Esophagus muscularis mucosa (tissue), 4 donors: ENCODE results near the gene CCDC102B. TPM values are rescaled to one million over a fixed set of nuclear protein-coding genes. Genes with fewer than 3 reads are reported as not detected.

Experiments used
- DNase-seq: peaks from one replicate; pipeline ENCODE4 v3.0.0-alpha.2; 2017; ENCODE audit errors: extremely low spot score
- H3K27ac ChIP-seq, 4 donors: fragments of 200-600 bp; sonication (generic); replicated peaks in 1 of 4; 1 replicate in 3 of 4; 2 replicates in 1 of 4; pipeline ENCODE4 v1.5.1; 2016 to 2019; ENCODE audit warnings: mild to moderate bottlenecking in 1 of 4
- H3K27me3 ChIP-seq, 4 donors: fragments of 200-600 bp; sonication (generic); one replicate each; pipeline versions ENCODE4 v1.5.1 to v1.6.0; 2016 to 2019
- H3K36me3 ChIP-seq, 4 donors: fragments of 200-600 bp; sonication (generic); one replicate each; pipeline ENCODE4 v1.5.1; 2016 to 2019
- H3K4me1 ChIP-seq, 4 donors: fragments of 200-600 bp; sonication (generic); one replicate each; pipeline ENCODE4 v1.5.1; 2016 to 2019
- H3K4me3 ChIP-seq, 4 donors: fragments of 200-600 bp; sonication (generic); 1 replicate in 2 of 4; 2 replicates in 2 of 4; pipeline ENCODE4 v1.5.1; 2016 to 2019; ENCODE audit warnings: mild to moderate bottlenecking in 4 of 4, moderate library complexity in 1 of 4
- H3K9me3 ChIP-seq, 4 donors: fragments of 200-600 bp; sonication (generic); 1 replicate in 3 of 4; 2 replicates in 1 of 4; pipeline ENCODE4 v1.5.1; 2016 to 2019
- EP300 ChIP-seq: sonication (generic); formaldehyde crosslinking; IDR thresholded peaks from one replicate; pipeline ENCODE4 v1.6.1; 2017; ENCODE audit warnings: antibody characterized with exemption
- POLR2A ChIP-seq: fragments of 450-650 bp; IDR thresholded peaks from one replicate; pipeline ENCODE4 v1.6.1; 2017; ENCODE audit warnings: antibody characterized with exemption, moderate library complexity, mild to moderate bottlenecking, low read depth
- POLR2AphosphoS5 ChIP-seq, 2 donors: sonication (generic); formaldehyde crosslinking; IDR thresholded peaks; one replicate each; pipeline ENCODE4 v1.6.1; 2017; ENCODE audit warnings: antibody characterized with exemption in 2 of 2
- whole genome bisulfite sequencing: methylation state at CpG from one replicate; pipeline ENCODE4 v1.1.5; 2018; 5-methylcytosine and 5-hydroxymethylcytosine counted together
- intact Hi-C: fragments of 100-400 bp; cut with DNase I; formaldehyde crosslinking; loops from one replicate; pipeline ENCODE4 v1.15.1; 2023
- total RNA-seq, 4 donors: library from RNA; depleted of rRNA; stranded (reverse); fragments of >200 nt; gene quantifications; one replicate each; pipeline versions ENCODE4 v1.1.0 to v1.2.1, GENCODE V29; 2016
- TF ChIP-seq, protein P1 (sequence below), 3 experiments: fragments of 200-600 bp in 2 of 3; fragments of 450-650 bp in 1 of 3; sonication (generic) in 2 of 3; IDR thresholded peaks; one replicate each; pipeline ENCODE4 v1.5.1; 2017 to 2019; ENCODE audit warnings: antibody characterized with exemption in 3 of 3, mild to moderate bottlenecking in 2 of 3, moderate library complexity in 1 of 3

The CCDC102B gene
- total RNA-seq, 4 donors from 2014 or later = 3.0 to 6.8 (median 4.8) TPM

DNA sequence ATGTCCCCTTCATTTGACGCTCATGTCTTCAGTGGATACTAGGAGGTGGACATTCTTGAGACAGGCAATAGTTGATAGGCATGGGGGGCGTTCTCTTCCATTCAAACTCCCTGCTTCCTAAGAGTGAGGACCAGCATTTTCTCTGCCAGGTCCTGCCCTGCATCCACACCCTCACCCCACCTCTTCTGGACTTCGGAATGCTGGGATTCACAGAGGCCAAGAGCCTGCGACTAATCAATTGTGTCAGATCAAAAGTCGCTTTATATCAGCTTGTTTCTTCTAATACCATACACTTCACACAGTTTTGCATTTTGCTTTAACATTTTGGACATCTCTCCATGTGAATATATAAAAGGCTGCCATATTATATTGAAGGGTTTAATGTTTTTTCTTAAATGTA is 210.7 kb downstream of the CCDC102B start:
- no peaks in the 10 kb centered on the region for H3K36me3 ChIP-seq
- no peak overlapping the region for H3K4me3 ChIP-seq
- 91% methylated on average over 5 of the region's 5 CpGs for WGBS
- intact Hi-C loops = no loop called here
- no peak for DNase-seq
- H3K27ac ChIP-seq = no peak overlapping the region
- no peaks in the 10 kb centered on the region for H3K4me1 ChIP-seq
- no peak for TF ChIP-seq POLR2A
- TF ChIP-seq POLR2AphosphoS5 (IDR thresholded peaks at IDR 0.05) = no peak
- TF ChIP-seq, protein P1, sequence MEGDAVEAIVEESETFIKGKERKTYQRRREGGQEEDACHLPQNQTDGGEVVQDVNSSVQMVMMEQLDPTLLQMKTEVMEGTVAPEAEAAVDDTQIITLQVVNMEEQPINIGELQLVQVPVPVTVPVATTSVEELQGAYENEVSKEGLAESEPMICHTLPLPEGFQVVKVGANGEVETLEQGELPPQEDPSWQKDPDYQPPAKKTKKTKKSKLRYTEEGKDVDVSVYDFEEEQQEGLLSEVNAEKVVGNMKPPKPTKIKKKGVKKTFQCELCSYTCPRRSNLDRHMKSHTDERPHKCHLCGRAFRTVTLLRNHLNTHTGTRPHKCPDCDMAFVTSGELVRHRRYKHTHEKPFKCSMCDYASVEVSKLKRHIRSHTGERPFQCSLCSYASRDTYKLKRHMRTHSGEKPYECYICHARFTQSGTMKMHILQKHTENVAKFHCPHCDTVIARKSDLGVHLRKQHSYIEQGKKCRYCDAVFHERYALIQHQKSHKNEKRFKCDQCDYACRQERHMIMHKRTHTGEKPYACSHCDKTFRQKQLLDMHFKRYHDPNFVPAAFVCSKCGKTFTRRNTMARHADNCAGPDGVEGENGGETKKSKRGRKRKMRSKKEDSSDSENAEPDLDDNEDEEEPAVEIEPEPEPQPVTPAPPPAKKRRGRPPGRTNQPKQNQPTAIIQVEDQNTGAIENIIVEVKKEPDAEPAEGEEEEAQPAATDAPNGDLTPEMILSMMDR (IDR thresholded peaks at IDR 0.05) = no peak
- TF ChIP-seq EP300 = no peak
- no peaks in the 10 kb centered on the region for H3K27me3 ChIP-seq
- no peaks in the 10 kb centered on the region for H3K9me3 ChIP-seq

DNA sequence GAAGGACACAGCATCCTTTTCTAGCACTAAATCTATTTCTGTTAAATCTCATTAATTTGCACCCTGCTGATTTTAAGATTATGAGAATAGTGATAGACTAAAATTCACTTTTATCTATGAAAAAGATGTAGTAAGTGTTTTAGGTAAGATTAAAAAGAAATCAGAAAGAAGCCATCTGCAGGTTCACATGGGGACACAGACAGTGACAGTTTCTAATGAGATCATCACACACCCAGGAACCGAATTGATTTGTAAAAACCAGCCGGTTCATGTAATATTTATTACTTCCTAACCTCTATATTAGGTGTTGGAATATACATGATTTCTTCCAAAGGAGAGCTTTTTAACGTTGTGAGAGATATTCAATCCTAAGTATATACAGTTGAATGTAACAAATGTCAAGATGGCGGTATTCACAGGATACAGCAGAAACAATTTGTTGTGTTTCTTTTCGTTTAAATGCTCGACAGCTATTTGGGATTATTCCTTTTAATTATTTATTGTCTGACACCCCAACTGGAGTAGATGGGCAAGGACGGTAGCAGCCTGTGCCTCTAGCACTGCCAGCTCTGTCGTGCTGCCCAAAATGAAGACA is 223.4 kb downstream of the CCDC102B start:
- WGBS = 64% methylated on average over 8 of the region's 8 CpGs

DNA sequence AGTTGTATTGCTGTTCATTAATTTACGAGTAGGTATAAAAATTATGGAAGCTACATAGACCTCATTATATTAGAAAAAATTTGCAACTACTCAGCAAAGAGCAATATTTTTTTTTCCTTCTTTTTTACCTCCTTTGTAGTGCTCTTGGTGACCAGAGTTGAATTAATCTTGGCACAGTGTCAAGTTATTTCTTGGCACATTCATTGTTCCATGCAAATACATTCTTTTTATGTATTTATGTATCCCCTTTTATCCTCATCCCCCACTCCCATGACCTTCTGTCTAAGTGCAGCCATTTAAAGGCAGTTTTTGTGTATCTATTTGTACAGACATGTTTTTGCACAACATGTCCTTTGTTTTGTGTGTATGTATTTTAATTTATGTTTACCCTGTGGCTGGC is 224.5 kb downstream of the CCDC102B start:
- H3K27ac ChIP-seq = no peak overlapping the region
- TF ChIP-seq, protein P1 (IDR thresholded peaks at IDR 0.05) = no peak
- TF ChIP-seq POLR2AphosphoS5 (IDR thresholded peaks at IDR 0.05) = no peak
- no peak for TF ChIP-seq POLR2A
- no peak for TF ChIP-seq EP300
- no peaks in the 10 kb centered on the region for H3K9me3 ChIP-seq
- DNase-seq = no peak
- H3K4me1 ChIP-seq = no peaks in the 10 kb centered on the region
- H3K27me3 ChIP-seq = no peaks in the 10 kb centered on the region
- intact Hi-C loops = no loop called here
- H3K4me3 ChIP-seq = no peak overlapping the region
- WGBS = 80% methylated on average over 1 of the region's 1 CpG
- H3K36me3 ChIP-seq = no peaks in the 10 kb centered on the region

More for the DNA sequence above, 223.4 kb downstream of the CCDC102B start:
- Histone ChIP-seq H3K9me3 (no peaks in the 10 kb centered on the region), H3K27me3 (no peaks in the 10 kb centered on the region), H3K4me3 (no peak overlapping the region), H3K36me3 (no peaks in the 10 kb centered on the region), H3K4me1 (no peaks in the 10 kb centered on the region), H3K27ac (no peak overlapping the region)
- TF ChIP-seq, protein P1 (IDR thresholded peaks at IDR 0.05) = no peak
- no peak for TF ChIP-seq POLR2AphosphoS5 (IDR thresholded peaks at IDR 0.05)
- no peak for TF ChIP-seq POLR2A
- TF ChIP-seq EP300 = no peak
- intact Hi-C loops = no loop called here
- no peak for DNase-seq

DNA sequence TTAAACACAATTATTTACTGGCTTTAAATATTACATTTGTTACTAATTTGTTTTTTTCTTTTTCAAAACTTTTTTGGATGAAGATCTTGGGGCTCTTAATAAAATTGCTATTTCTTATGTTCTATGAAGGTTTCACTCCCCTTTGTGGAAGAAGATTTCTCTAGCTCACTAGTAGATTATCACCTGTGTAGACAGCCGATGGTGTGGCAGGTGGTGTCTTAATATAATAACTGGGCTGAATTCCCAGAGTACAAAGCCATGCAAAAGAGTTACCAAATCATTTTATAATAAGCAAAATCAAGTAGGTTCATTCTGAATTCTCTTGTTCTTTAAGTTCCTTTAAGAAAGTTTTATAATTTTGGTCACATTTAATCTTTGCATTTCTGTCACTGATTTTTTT is 233.7 kb downstream of the CCDC102B start:
- no peaks in the 10 kb centered on the region for H3K4me1 ChIP-seq
- TF ChIP-seq, protein P1 (IDR thresholded peaks at IDR 0.05) = no peak
- TF ChIP-seq POLR2A (no peak), EP300 (no peak), POLR2AphosphoS5 (IDR thresholded peaks at IDR 0.05) (no peak)
- intact Hi-C loops = no loop called here
- 79% methylated on average over 1 of the region's 1 CpG for WGBS
- H3K27ac ChIP-seq = no peak overlapping the region
- no peak for DNase-seq
- H3K27me3 ChIP-seq = no peaks in the 10 kb centered on the region
- no peaks in the 10 kb centered on the region for H3K36me3 ChIP-seq
- H3K4me3 ChIP-seq = no peak overlapping the region
- H3K9me3 ChIP-seq = no peaks in the 10 kb centered on the region

DNA sequence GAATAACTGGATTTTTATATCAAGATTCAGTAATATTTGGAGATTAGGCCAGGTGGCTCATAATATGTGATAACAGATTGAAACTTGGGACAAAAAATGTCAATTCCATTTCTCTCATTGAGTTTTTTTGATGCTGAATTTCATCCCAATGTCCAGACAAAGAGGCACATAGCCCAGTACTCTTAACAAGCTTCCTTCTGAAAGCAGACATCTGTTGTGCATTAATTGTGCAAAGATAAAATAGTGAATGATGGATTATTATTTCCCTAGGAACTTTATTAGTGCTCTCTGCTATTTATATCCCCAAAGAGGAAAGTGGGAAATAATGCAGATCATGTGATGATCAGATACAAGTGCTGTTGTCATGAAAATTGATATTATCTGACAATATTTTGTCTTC is 234.1 kb downstream of the CCDC102B start:
- TF ChIP-seq, protein P1 (IDR thresholded peaks at IDR 0.05) = no peak
- TF ChIP-seq POLR2A = no peak
- TF ChIP-seq POLR2AphosphoS5 (IDR thresholded peaks at IDR 0.05) = no peak
- no peak for TF ChIP-seq EP300
- intact Hi-C loops = no loop called here
- no peaks in the 10 kb centered on the region for H3K4me1 ChIP-seq
- DNase-seq = no peak
- no peak overlapping the region for H3K4me3 ChIP-seq
- no peaks in the 10 kb centered on the region for H3K9me3 ChIP-seq
- H3K36me3 ChIP-seq = no peaks in the 10 kb centered on the region
- H3K27ac ChIP-seq = no peak overlapping the region
- no peaks in the 10 kb centered on the region for H3K27me3 ChIP-seq
